Mucosa of descending colon (tissue), 3 donors: ENCODE data around the gene RET. TPM values are rescaled to one million over a fixed set of nuclear protein-coding genes. Genes with fewer than 3 reads are reported as not detected.

Experiments
- ATAC-seq: fragments of 200-7000 bp; cut with Tn5 transposase; one replicate; pipeline ENCODE4 v1.9.1; 2020; ENCODE audit warnings: mild to moderate bottlenecking, moderate library complexity
- DNase-seq, 3 donors: peaks; one replicate each; pipeline ENCODE4 v3.0.0-alpha.2; 2020
- H3K36me3 ChIP-seq: fragments of 200-600 bp; one replicate; pipeline ENCODE4 v1.8.0; 2021; ENCODE audit warnings: low read depth, mild to moderate bottlenecking
- H3K4me1 ChIP-seq: fragments of 200-600 bp; one replicate; pipeline ENCODE4 v1.8.0; 2021; ENCODE audit warnings: low read depth, mild to moderate bottlenecking
- H3K4me3 ChIP-seq: fragments of 200-600 bp; one replicate; pipeline ENCODE4 v1.8.0; 2021; ENCODE audit warnings: mild to moderate bottlenecking
- H3K9me3 ChIP-seq: fragments of 200-600 bp; one replicate; pipeline ENCODE4 v1.8.0; 2021; ENCODE audit warnings: mild to moderate bottlenecking
- intact Hi-C, 2 donors: fragments of 100-400 bp; cut with DNase I in 1 of 2; cut with micrococcal nuclease in 1 of 2; formaldehyde crosslinking; loops; one replicate each; pipeline versions ENCODE4 v1.11.0 to v1.11.1; 2022; cut with DNase I, micrococcal nuclease
- total RNA-seq, 3 donors: library from RNA; stranded (reverse); fragmentation: NEBNext Ultra II Directional in 2 of 3; extraction: Animal tissue kit (Norgen Biotek cat#: 25700) in 2 of 3; gene quantifications; one replicate each; pipeline versions ENCODE4 v1.2.1 to v1.2.4, GENCODE V29; 2021 to 2023
- TF ChIP-seq, protein P1 (sequence below): fragments of 200-600 bp; IDR thresholded peaks from one replicate; pipeline ENCODE4 v1.8.0; 2022; ENCODE audit warnings: antibody characterized with exemption, mild to moderate bottlenecking
- donor health status: DM: no; HTN: no; CAD: no; lungs with moderate emphysema.
- donor health status: DM: no; HTN: no; CAD: no.
- donor health status: DM: no; HTN: yes; CAD: no.

RET gene
- total RNA-seq, 3 donors from 2014 or later = 0.84 to 13.5 (median 1.6) TPM

DNA sequence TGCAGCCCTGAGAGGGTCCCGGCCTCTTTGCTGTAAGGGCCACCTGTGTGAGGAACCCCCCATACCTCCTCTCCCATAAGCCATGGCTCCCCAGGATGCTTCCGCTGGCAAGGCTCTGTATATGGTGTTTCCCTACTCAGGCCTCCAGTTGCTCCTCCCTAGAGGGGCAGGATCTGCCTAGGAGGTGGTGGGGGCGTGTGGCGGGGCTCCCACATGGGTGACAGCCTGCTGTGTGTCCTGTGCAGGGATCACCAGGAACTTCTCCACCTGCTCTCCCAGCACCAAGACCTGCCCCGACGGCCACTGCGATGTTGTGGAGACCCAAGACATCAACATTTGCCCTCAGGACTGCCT is 35.7 kb downstream of the RET start:
- DNase-seq (peak in 1 of 3 donors; percentile 24), ATAC-seq (no peak)
- Histone ChIP-seq H3K4me3 (no peak overlapping the region), H3K9me3 (no peaks in the 10 kb centered on the region), H3K4me1 (no peaks in the 10 kb centered on the region), H3K36me3 (no peaks in the 10 kb centered on the region)
- TF ChIP-seq, protein P1, sequence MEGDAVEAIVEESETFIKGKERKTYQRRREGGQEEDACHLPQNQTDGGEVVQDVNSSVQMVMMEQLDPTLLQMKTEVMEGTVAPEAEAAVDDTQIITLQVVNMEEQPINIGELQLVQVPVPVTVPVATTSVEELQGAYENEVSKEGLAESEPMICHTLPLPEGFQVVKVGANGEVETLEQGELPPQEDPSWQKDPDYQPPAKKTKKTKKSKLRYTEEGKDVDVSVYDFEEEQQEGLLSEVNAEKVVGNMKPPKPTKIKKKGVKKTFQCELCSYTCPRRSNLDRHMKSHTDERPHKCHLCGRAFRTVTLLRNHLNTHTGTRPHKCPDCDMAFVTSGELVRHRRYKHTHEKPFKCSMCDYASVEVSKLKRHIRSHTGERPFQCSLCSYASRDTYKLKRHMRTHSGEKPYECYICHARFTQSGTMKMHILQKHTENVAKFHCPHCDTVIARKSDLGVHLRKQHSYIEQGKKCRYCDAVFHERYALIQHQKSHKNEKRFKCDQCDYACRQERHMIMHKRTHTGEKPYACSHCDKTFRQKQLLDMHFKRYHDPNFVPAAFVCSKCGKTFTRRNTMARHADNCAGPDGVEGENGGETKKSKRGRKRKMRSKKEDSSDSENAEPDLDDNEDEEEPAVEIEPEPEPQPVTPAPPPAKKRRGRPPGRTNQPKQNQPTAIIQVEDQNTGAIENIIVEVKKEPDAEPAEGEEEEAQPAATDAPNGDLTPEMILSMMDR = no peak
- intact Hi-C loops = no loop called here

GRCh38 chr10:43113201-43114087 is 36.6 kb downstream of the RET start:
- Histone ChIP-seq H3K4me3 (no peak overlapping the region), H3K9me3 (no peaks in the 10 kb centered on the region), H3K36me3 (no peaks in the 10 kb centered on the region), H3K4me1 (no peaks in the 10 kb centered on the region)
- ATAC-seq = no peak
- TF ChIP-seq, protein P1 = no peak
- intact Hi-C loops = no loop called here
- peak in 2 of 3 donors; percentile 5 to 37 for DNase-seq

- no peak overlapping the region for H3K4me3 ChIP-seq
- DNase-seq = peak in 2 of 3 donors; percentile 5 to 38
- intact Hi-C loops = no loop called here
- H3K4me1 ChIP-seq = no peaks in the 10 kb centered on the region
- TF ChIP-seq, protein P1 = no peak
- no peak for ATAC-seq
- no peaks in the 10 kb centered on the region for H3K9me3 ChIP-seq
- no peaks in the 10 kb centered on the region for H3K36me3 ChIP-seq
Measured at GRCh38 chr10:43114088-43114742, 37.3 kb downstream of the RET start.

DNA sequence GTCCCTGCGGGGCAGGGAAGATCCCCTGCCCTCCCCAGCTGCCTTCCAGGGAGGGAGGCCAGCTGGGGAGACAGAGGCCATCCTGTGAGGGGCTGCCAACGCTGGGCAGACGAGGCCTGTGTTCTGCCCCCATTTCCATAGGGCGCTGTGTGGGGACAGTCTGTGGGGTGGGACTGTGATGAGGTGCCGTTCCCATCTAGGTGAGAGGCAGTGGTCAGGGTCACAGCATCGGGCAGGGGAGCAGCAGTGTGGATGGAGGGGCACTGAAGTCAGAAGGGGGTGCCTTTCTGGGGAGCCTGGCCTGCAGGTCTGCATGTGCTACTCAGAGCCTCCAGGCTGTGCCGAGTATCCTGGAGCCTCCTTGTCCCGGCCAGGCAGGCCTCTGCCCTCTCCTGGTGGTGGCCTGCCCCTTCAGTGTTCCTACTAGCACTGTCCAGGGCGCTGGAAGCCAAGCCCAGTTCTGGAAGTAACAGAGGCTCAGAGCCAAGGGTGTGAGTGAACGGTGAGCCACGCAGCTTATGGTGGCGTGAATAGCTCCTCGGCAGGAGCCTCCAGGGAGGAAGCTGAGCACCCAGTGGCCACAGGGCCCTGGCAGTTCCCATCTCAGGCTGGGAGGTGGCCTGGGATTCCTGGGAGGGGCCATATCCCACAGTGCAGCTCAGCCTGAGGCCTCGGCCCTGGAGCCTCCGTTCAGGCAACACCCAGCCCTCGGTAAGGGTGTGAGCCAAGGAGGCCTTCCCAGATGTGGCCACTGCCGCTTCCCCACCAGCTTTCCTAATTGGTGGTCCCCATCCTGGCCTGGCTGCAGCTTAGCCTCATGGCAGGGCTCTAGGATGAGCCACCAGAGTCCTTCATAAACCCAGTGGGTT is 38.1 kb downstream of the RET start:
- TF ChIP-seq, protein P1 = no peak
- H3K36me3 ChIP-seq = no peaks in the 10 kb centered on the region
- no peaks in the 10 kb centered on the region for H3K9me3 ChIP-seq
- no peaks in the 10 kb centered on the region for H3K4me1 ChIP-seq
- no peak for ATAC-seq
- peak in 2 of 3 donors; percentile 8 to 40 for DNase-seq
- intact Hi-C loops = no loop called here
- no peak overlapping the region for H3K4me3 ChIP-seq

- Histone ChIP-seq H3K36me3 (no peaks in the 10 kb centered on the region), H3K4me3 (no peak overlapping the region), H3K9me3 (no peaks in the 10 kb centered on the region), H3K4me1 (no peaks in the 10 kb centered on the region)
- intact Hi-C loops = no loop called here
- DNase-seq (peak in 1 of 3 donors; percentile 32), ATAC-seq (no peak)
- TF ChIP-seq, protein P1 = no peak
Measured at GRCh38 chr10:43115881-43116595, 39.2 kb downstream of the RET start.
